SK-N-SH treated with all-trans-retinoic acid at 6 μM for 48 hours (cell line): Measurements from ENCODE around the gene CYP1A1.
A peak's percentile ranks its signal among the peaks of the same experiment; 100 is the strongest.

Experiments used
- ATAC-seq: fragments of 200-7000 bp; cut with Tn5 transposase; 3 replicates; pipeline ENCODE4 v1.9.1; 2020; ENCODE audit warnings: mild to moderate bottlenecking, moderate library complexity
- ARNTL ChIP-seq: fragments of 450-650 bp; formaldehyde crosslinking; IDR thresholded peaks from 2 replicates; pipeline ENCODE4 v1.5.0; 2020; ENCODE audit warnings: low read depth, mild to moderate bottlenecking, moderate library complexity, borderline replicate concordance
- CSDC2 ChIP-seq: fragments of 250-450 bp; sonication (Bioruptor Pico); IDR thresholded peaks from 2 replicates; pipeline ENCODE4 v1.5.0; 2020; ENCODE audit warnings: mild to moderate bottlenecking, moderate library complexity
- ESRRG ChIP-seq: fragments of 250-450 bp; sonication (Bioruptor Pico); IDR thresholded peaks from 2 replicates; pipeline ENCODE4 v1.6.1; 2021; ENCODE audit warnings: mild to moderate bottlenecking
- GLIS3 ChIP-seq: fragments of 250-450 bp; sonication (Bioruptor Pico); IDR thresholded peaks from 2 replicates; pipeline ENCODE4 v1.5.0; 2020; ENCODE audit warnings: mild to moderate bottlenecking, moderate library complexity
- ISL1 ChIP-seq: fragments of 250-450 bp; sonication (Bioruptor Pico); IDR thresholded peaks from 2 replicates; pipeline ENCODE4 v2.1.2; 2022; ENCODE audit warnings: mild to moderate bottlenecking, moderate library complexity
- OSR1 ChIP-seq: fragments of 250-450 bp; sonication (Bioruptor Pico); IDR thresholded peaks from 2 replicates; pipeline ENCODE4 v1.8.0; 2022; ENCODE audit warnings: moderate library complexity, mild to moderate bottlenecking, inconsistent platforms
- PPARA ChIP-seq: fragments of 250-450 bp; sonication (Bioruptor Pico); IDR thresholded peaks from 2 replicates; pipeline ENCODE4 v1.5.0; 2020; ENCODE audit warnings: mild to moderate bottlenecking, borderline replicate concordance
- RARB ChIP-seq: fragments of 250-450 bp; sonication (Bioruptor Pico); IDR thresholded peaks from 2 replicates; pipeline ENCODE4 v1.8.0; 2021; ENCODE audit warnings: mild to moderate bottlenecking, moderate library complexity
- SNAI2 ChIP-seq: fragments of 250-450 bp; sonication (Bioruptor Pico); IDR thresholded peaks from 2 replicates; pipeline ENCODE4 v1.5.0; 2020; ENCODE audit warnings: mild to moderate bottlenecking, moderate library complexity
- TCF4 ChIP-seq: fragments of 250-450 bp; sonication (Bioruptor Pico); IDR thresholded peaks from 2 replicates; pipeline ENCODE4 v1.8.0; 2021; ENCODE audit warnings: mild to moderate bottlenecking, moderate library complexity, borderline replicate concordance
- ZC3H10 ChIP-seq: fragments of 250-450 bp; sonication (Bioruptor Pico); IDR thresholded peaks from 2 replicates; pipeline ENCODE4 v1.5.1; 2021; ENCODE audit warnings: mild to moderate bottlenecking, moderate library complexity
- ZFP3 ChIP-seq: fragments of 250-450 bp; sonication (Bioruptor Pico); IDR thresholded peaks from 2 replicates; pipeline ENCODE4 v1.5.0; 2020; ENCODE audit warnings: mild to moderate bottlenecking, moderate library complexity
- ZFP30 ChIP-seq: fragments of 450-650 bp; formaldehyde crosslinking; IDR thresholded peaks from 2 replicates; pipeline ENCODE4 v1.5.0; 2022; ENCODE audit warnings: mild to moderate bottlenecking, moderate library complexity
- ZNF565 ChIP-seq: fragments of 450-650 bp; formaldehyde crosslinking; conservative IDR thresholded peaks from 2 replicates; pipeline ENCODE4 v1.5.0; 2020; ENCODE audit warnings: low read depth, mild to moderate bottlenecking, moderate library complexity
- ZNF70 ChIP-seq: fragments of 450-650 bp; formaldehyde crosslinking; IDR thresholded peaks from 2 replicates; pipeline ENCODE4 v1.5.0; 2020; ENCODE audit warnings: mild to moderate bottlenecking, moderate library complexity
- ZNF8 ChIP-seq: fragments of 450-650 bp; formaldehyde crosslinking; IDR thresholded peaks from 2 replicates; pipeline ENCODE4 v1.5.0; 2020; ENCODE audit warnings: mild to moderate bottlenecking, moderate library complexity
- TF ChIP-seq, protein P1 (sequence below): fragments of 250-450 bp; sonication (Bioruptor Pico); IDR thresholded peaks from 2 replicates; pipeline ENCODE4 v1.8.0; 2021; ENCODE audit warnings: low read depth, mild to moderate bottlenecking, moderate library complexity, borderline replicate concordance
- TF ChIP-seq, protein P2 (sequence below): fragments of 250-450 bp; sonication (Bioruptor Pico); IDR thresholded peaks from 2 replicates; pipeline ENCODE4 v1.5.1; 2021; ENCODE audit warnings: mild to moderate bottlenecking, moderate library complexity
- TF ChIP-seq, protein P3 (sequence below): fragments of 250-450 bp; sonication (Bioruptor Pico); IDR thresholded peaks from 2 replicates; pipeline ENCODE4 v1.5.0; 2020; ENCODE audit warnings: mild to moderate bottlenecking, moderate library complexity
- TF ChIP-seq, protein P4 (sequence below): fragments of 250-450 bp; sonication (Bioruptor Pico); IDR thresholded peaks from 2 replicates; pipeline ENCODE4 v1.5.1; 2020; ENCODE audit warnings: low read depth, mild to moderate bottlenecking, moderate library complexity

Gene CYP1A1

DNA sequence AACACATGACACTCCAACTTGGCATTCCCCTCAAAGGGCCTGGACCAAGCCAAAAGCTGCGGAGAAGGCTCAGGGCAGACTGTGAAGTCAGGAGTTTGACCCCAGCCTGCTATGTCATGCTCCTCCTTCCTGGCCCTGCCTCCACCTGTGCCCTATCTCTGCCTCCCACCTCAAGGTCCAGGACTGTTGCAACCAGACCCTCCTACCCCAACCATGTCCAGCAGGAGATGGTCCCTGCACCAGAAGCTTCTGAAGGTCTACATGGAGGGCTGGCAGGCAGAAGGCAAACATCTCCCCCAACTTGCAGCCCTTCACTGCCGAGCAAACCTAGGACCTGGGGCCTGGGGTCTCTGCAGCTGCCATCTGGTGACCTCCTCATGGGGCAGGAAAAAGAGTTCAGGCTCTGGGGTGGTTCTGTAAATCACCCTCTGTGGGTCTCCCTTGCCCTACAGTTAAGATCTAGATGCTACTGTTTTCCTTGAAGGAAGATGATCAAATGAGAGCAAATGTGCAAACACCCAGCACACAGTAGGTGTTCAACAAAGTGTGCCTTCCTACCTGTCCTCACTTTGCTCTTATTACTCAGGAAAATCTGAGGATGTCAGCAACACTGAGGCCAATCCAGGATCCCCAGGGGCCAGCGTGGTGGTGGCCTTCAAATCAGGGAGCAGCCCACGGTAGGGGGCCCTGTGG is 45.0 kb upstream of the CYP1A1 start:
- no peak for ATAC-seq
- no peak for TF ChIP-seq ZFP30
- TF ChIP-seq, protein P1, sequence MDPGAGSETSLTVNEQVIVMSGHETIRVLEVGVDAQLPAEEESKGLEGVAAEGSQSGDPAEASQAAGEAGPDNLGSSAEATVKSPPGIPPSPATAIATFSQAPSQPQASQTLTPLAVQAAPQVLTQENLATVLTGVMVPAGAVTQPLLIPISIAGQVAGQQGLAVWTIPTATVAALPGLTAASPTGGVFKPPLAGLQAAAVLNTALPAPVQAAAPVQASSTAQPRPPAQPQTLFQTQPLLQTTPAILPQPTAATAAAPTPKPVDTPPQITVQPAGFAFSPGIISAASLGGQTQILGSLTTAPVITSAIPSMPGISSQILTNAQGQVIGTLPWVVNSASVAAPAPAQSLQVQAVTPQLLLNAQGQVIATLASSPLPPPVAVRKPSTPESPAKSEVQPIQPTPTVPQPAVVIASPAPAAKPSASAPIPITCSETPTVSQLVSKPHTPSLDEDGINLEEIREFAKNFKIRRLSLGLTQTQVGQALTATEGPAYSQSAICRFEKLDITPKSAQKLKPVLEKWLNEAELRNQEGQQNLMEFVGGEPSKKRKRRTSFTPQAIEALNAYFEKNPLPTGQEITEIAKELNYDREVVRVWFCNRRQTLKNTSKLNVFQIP (CRISPR knock-in tag): no peak

DNA sequence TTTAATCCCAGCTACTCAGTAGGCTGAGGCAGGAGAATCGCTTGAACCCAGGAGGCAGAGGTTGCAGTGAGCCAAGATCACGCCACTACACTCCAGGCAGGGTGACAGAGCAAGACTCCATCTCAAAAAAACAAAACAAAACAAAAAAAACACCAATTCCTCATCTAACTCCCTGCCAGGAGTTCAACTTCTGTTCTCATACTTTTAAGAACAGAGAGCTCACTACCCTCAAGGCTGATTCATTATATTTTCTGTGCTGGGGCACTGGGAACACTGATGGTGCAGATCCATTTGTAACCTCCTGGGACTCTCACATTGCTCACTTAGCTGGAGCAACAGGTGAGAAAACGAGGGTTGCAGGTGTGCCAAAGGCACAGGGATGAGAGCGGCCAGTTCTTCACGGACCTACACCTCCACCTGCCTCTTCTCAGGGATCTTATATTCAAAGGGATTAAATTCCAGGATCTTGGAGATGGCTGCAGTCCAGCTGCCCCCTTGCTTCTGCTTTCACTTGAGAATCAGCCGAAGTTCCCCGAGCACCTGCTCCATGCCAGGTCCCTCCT is 44.2 kb upstream of the CYP1A1 start:
- ATAC-seq: no peak
- TF ChIP-seq CSDC2 (no peak), ISL1 (CRISPR knock-in tag) (no peak), ESRRG (no peak), TCF4 (CRISPR knock-in tag) (no peak), SNAI2 (CRISPR knock-in tag) (no peak), ZFP30 (no peak), RARB (CRISPR knock-in tag) (no peak), ZNF565 (no peak), PPARA (CRISPR knock-in tag) (no peak), OSR1 (CRISPR knock-in tag) (no peak), GLIS3 (CRISPR knock-in tag) (no peak), ZNF8 (CRISPR knock-in tag) (no peak), ARNTL (CRISPR knock-in tag) (no peak), ZNF70 (CRISPR knock-in tag) (no peak), ZFP3 (CRISPR knock-in tag) (no peak)
- TF ChIP-seq, protein P2, sequence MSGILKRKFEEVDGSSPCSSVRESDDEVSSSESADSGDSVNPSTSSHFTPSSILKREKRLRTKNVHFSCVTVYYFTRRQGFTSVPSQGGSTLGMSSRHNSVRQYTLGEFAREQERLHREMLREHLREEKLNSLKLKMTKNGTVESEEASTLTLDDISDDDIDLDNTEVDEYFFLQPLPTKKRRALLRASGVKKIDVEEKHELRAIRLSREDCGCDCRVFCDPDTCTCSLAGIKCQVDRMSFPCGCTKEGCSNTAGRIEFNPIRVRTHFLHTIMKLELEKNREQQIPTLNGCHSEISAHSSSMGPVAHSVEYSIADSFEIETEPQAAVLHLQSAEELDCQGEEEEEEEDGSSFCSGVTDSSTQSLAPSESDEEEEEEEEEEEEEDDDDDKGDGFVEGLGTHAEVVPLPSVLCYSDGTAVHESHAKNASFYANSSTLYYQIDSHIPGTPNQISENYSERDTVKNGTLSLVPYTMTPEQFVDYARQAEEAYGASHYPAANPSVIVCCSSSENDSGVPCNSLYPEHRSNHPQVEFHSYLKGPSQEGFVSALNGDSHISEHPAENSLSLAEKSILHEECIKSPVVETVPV (CRISPR knock-in tag): no peak

DNA sequence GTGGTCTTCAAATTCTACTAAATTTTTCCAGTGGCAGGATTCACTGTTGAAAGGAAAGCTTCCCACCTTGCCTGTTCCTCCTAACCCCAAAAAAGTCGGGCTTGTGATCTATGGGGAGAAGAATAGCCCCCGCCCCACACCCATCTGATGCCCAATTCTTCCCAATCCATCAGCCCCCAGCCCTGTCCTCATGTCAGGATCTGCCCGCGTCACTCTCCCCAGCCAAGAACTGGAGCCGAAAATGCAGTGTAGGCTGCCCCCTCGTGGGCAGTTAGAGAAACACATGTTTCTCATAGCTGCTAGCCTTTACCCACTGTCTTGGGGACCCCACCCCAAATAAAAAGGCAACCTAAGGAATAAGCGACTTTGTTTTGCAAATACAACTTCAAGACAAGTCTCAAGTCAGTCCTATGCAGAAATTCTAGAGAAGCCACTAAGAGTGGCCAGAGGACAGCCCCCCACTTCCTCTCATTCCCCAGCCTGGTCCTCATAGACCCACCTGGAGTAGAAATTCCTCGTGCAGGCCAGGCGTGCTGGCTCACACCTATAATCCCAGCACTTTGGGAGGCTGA is 43.5 kb upstream of the CYP1A1 start:
- no peak for TF ChIP-seq TCF4 (CRISPR knock-in tag)
- no peak for TF ChIP-seq ESRRG
- TF ChIP-seq ZFP30: no peak
- TF ChIP-seq, protein P1 (CRISPR knock-in tag): no peak
- no peak for TF ChIP-seq ZNF565
- TF ChIP-seq CSDC2: no peak
- TF ChIP-seq ZC3H10 (CRISPR knock-in tag): no peak
- no peak for TF ChIP-seq RARB (CRISPR knock-in tag)
- no peak for TF ChIP-seq SNAI2 (CRISPR knock-in tag)
- TF ChIP-seq, protein P3, sequence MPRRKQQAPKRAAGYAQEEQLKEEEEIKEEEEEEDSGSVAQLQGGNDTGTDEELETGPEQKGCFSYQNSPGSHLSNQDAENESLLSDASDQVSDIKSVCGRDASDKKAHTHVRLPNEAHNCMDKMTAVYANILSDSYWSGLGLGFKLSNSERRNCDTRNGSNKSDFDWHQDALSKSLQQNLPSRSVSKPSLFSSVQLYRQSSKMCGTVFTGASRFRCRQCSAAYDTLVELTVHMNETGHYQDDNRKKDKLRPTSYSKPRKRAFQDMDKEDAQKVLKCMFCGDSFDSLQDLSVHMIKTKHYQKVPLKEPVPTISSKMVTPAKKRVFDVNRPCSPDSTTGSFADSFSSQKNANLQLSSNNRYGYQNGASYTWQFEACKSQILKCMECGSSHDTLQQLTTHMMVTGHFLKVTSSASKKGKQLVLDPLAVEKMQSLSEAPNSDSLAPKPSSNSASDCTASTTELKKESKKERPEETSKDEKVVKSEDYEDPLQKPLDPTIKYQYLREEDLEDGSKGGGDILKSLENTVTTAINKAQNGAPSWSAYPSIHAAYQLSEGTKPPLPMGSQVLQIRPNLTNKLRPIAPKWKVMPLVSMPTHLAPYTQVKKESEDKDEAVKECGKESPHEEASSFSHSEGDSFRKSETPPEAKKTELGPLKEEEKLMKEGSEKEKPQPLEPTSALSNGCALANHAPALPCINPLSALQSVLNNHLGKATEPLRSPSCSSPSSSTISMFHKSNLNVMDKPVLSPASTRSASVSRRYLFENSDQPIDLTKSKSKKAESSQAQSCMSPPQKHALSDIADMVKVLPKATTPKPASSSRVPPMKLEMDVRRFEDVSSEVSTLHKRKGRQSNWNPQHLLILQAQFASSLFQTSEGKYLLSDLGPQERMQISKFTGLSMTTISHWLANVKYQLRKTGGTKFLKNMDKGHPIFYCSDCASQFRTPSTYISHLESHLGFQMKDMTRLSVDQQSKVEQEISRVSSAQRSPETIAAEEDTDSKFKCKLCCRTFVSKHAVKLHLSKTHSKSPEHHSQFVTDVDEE (CRISPR knock-in tag): no peak
- no peak for TF ChIP-seq ZFP3 (CRISPR knock-in tag)
- no peak for TF ChIP-seq PPARA (CRISPR knock-in tag)
- TF ChIP-seq ISL1 (CRISPR knock-in tag): no peak
- TF ChIP-seq ZNF8 (CRISPR knock-in tag): no peak
- TF ChIP-seq, protein P4, sequence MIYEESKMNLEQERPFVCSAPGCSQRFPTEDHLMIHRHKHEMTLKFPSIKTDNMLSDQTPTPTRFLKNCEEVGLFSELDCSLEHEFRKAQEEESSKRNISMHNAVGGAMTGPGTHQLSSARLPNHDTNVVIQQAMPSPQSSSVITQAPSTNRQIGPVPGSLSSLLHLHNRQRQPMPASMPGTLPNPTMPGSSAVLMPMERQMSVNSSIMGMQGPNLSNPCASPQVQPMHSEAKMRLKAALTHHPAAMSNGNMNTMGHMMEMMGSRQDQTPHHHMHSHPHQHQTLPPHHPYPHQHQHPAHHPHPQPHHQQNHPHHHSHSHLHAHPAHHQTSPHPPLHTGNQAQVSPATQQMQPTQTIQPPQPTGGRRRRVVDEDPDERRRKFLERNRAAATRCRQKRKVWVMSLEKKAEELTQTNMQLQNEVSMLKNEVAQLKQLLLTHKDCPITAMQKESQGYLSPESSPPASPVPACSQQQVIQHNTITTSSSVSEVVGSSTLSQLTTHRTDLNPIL (CRISPR knock-in tag): no peak
- TF ChIP-seq ARNTL (CRISPR knock-in tag): no peak
- no peak for TF ChIP-seq GLIS3 (CRISPR knock-in tag)
- ATAC-seq: peak; percentile 66
